ENCODE results near the gene TUFT1.

TUFT1 gene

DNA sequence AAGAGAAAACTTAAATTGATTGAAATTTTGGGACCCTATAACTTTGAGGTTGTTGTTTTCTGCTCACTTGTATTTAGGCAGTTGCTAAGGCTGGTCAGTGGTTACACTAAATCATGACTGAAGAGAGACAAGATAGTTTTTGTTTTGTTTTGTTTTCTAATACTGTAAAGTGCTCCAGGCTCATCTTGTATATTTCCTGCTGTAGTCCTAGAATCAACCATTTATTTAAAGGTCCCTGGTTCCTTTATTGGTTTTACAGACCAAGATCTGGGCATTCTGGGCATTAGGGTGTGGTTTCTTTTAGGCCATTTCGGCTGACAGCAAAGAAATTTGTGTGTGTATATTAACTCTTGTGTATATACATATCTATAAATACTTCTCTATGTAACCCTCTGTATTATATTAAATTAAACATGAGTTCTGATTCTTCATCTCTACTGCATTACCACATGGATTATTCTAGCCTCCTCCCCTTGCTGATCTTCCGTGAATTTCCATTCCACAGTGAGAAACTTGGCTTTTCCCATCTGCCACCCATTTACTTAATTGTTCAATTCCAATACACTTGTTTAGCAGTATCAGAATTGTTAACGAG, 86.7 kb downstream of the TUFT1 start:
- no peak overlapping the region for H3K27ac ChIP-seq (ENCODE audit: low read length)
- H3K27me3 ChIP-seq (ENCODE audit: insufficient read depth, low read length), result no peaks in the 10 kb centered on the region
- H3K36me3 ChIP-seq (ENCODE audit: insufficient read depth, low read depth, low read length), result no peaks in the 10 kb centered on the region
- H3K4me3 ChIP-seq (ENCODE audit: low read length), result no peak overlapping the region
- H3K4me1 ChIP-seq (ENCODE audit: insufficient read depth, low read length), result no peaks in the 10 kb centered on the region
- H3K9ac ChIP-seq (ENCODE audit: low read depth, low read length), result no peak overlapping the region
- no peaks in the 10 kb centered on the region for H3K9me3 ChIP-seq (ENCODE audit: insufficient read depth, low read depth, low read length)

GRCh38 chr1:151629278-151629677, 89.2 kb downstream of the TUFT1 start:
- Histone ChIP-seq H3K36me3 (ENCODE audit: insufficient read depth, low read depth, low read length) (no peaks in the 10 kb centered on the region), H3K9ac (ENCODE audit: low read depth, low read length) (no peak overlapping the region), H3K9me3 (ENCODE audit: insufficient read depth, low read depth, low read length) (no peaks in the 10 kb centered on the region), H3K4me3 (ENCODE audit: low read length) (no peak overlapping the region), H3K27ac (ENCODE audit: low read length) (no peak overlapping the region), H3K27me3 (ENCODE audit: insufficient read depth, low read length) (no peaks in the 10 kb centered on the region), H3K4me1 (ENCODE audit: insufficient read depth, low read length) (no peaks in the 10 kb centered on the region)
